H9 (cell line): ENCODE measurements around the gene DISP3. TPM values are rescaled to one million over a fixed set of nuclear protein-coding genes. Genes with fewer than 3 reads are reported as not detected.

Source experiments
- DNase-seq: peaks from one replicate; pipeline ENCODE4 v3.0.0-alpha.2; 2017
- H2AFZ ChIP-seq: one replicate; pipeline ENCODE4 v1.6.1; 2013; ENCODE audit warnings: mild to moderate bottlenecking, low read length, control low read depth, moderate library complexity
- H2AK5ac ChIP-seq: 2 replicates; pipeline ENCODE4 v1.6.1; 2013; ENCODE audit warnings: low read length, control low read depth, mixed read lengths; ENCODE audit not compliant: insufficient read length
- H2BK120ac ChIP-seq: one replicate; pipeline ENCODE4 v1.6.1; 2013; ENCODE audit warnings: low read depth, mild to moderate bottlenecking, low read length, control low read depth, inconsistent platforms; ENCODE audit not compliant: poor library complexity, severe bottlenecking
- H2BK12ac ChIP-seq: 2 replicates; pipeline ENCODE4 v1.6.1; 2013; ENCODE audit warnings: low read length, control low read depth, mixed read lengths, low read depth; ENCODE audit not compliant: insufficient read length
- H2BK15ac ChIP-seq: 2 replicates; pipeline ENCODE4 v1.6.1; 2013; ENCODE audit warnings: low read depth, low read length, control low read depth
- H2BK20ac ChIP-seq: one replicate; pipeline ENCODE4 v1.6.1; 2013; ENCODE audit warnings: low read depth, mild to moderate bottlenecking, low read length, control low read depth, inconsistent platforms; ENCODE audit not compliant: poor library complexity, severe bottlenecking
- H2BK5ac ChIP-seq: 2 replicates; pipeline ENCODE4 v1.6.1; 2013; ENCODE audit warnings: low read length, control low read depth, mixed read lengths; ENCODE audit not compliant: insufficient read length
- H3K14ac ChIP-seq: 2 replicates; pipeline ENCODE4 v1.6.1; 2013; ENCODE audit warnings: low read length, control low read depth; ENCODE audit not compliant: insufficient read depth
- H3K18ac ChIP-seq: 2 replicates; pipeline ENCODE4 v1.6.1; 2013; ENCODE audit warnings: low read depth, mild to moderate bottlenecking, mixed read lengths, low read length, control low read depth; ENCODE audit not compliant: insufficient read length
- H3K23ac ChIP-seq: 2 replicates; pipeline ENCODE4 v1.6.1; 2013; ENCODE audit warnings: low read length, control low read depth, mixed read lengths, low read depth; ENCODE audit not compliant: insufficient read length
- H3K23me2 ChIP-seq: 2 replicates; pipeline ENCODE4 v1.6.1; 2013; ENCODE audit warnings: low read depth, mild to moderate bottlenecking, mixed read lengths, low read length, control low read depth; ENCODE audit not compliant: insufficient read length, poor library complexity, severe bottlenecking
- H3K27ac ChIP-seq: 2 replicates; pipeline ENCODE4 v1.5.1; 2013; ENCODE audit warnings: low read length, control low read depth, mixed read lengths, low read depth; ENCODE audit not compliant: insufficient read length
- H3K27me3 ChIP-seq: 2 replicates; pipeline ENCODE4 v1.6.1; 2013; ENCODE audit warnings: low read length, control low read depth, inconsistent platforms; ENCODE audit not compliant: insufficient read depth
- H3K4ac ChIP-seq: 2 replicates; pipeline ENCODE4 v1.6.1; 2013; ENCODE audit warnings: low read depth, mild to moderate bottlenecking, control low read depth, inconsistent platforms, low read length, moderate library complexity
- H3K4me1 ChIP-seq: 2 replicates; pipeline ENCODE4 v1.6.1; 2013; ENCODE audit warnings: low read length, control low read depth, inconsistent platforms; ENCODE audit not compliant: insufficient read depth
- H3K4me2 ChIP-seq: 2 replicates; pipeline ENCODE4 v1.6.1; 2013; ENCODE audit warnings: low read length, control low read depth, mixed read lengths; ENCODE audit not compliant: insufficient read length, insufficient read depth
- H3K56ac ChIP-seq: 2 replicates; pipeline ENCODE4 v1.6.1; 2013; ENCODE audit warnings: low read depth, mild to moderate bottlenecking, mixed read lengths, low read length, control low read depth; ENCODE audit not compliant: insufficient read length
- H3K79me1 ChIP-seq: 2 replicates; pipeline ENCODE4 v1.6.1; 2013; ENCODE audit warnings: low read depth, mild to moderate bottlenecking, moderate library complexity, low read length, control low read depth, inconsistent platforms; ENCODE audit not compliant: insufficient read depth, poor library complexity, severe bottlenecking
- H3K79me2 ChIP-seq: 2 replicates; pipeline ENCODE4 v1.6.1; 2013; ENCODE audit warnings: low read length, control low read depth, inconsistent platforms; ENCODE audit not compliant: insufficient read depth
- H3K9ac ChIP-seq: 2 replicates; pipeline ENCODE4 v1.6.1; 2013; ENCODE audit warnings: low read length, control low read depth, mixed read lengths; ENCODE audit not compliant: insufficient read length; ENCODE audit errors: extremely low read depth
- H3K9me3 ChIP-seq: one replicate; pipeline ENCODE4 v1.6.1; 2013; ENCODE audit warnings: low read depth, low read length, inconsistent platforms; ENCODE audit not compliant: control insufficient read depth
- H3T11ph ChIP-seq: one replicate; pipeline ENCODE4 v1.6.1; 2013; ENCODE audit warnings: mild to moderate bottlenecking, low read length, control low read depth, inconsistent platforms
- H4K20me1 ChIP-seq: one replicate; pipeline ENCODE4 v1.6.1; 2013; ENCODE audit not compliant: control insufficient read depth, insufficient read length, insufficient read depth
- H4K5ac ChIP-seq: 2 replicates; pipeline ENCODE4 v1.6.1; 2013; ENCODE audit warnings: low read depth, mild to moderate bottlenecking, mixed read lengths, low read length, control low read depth; ENCODE audit not compliant: insufficient read length
- H4K8ac ChIP-seq: replicated peaks from 2 replicates; pipeline ENCODE4 v1.6.1; 2013; ENCODE audit warnings: low read length, control low read depth, mixed read lengths, low read depth; ENCODE audit not compliant: insufficient read length
- H4K91ac ChIP-seq: 2 replicates; pipeline ENCODE4 v1.6.1; 2013; ENCODE audit warnings: low read depth, mild to moderate bottlenecking, moderate library complexity, mixed read lengths, low read length, control low read depth; ENCODE audit not compliant: insufficient read length
- H3K27ac Mint-ChIP-seq, 3 experiments: 2 replicates in 2 of 3; 3 replicates in 1 of 3; pipeline ENCODE4 v1.8.0; 2020 to 2021; ENCODE audit warnings: mixed read lengths in 3 of 3, mild to moderate bottlenecking in 1 of 3, moderate library complexity in 1 of 3
- H3K27me3 Mint-ChIP-seq: 2 replicates; pipeline ENCODE4 v1.8.0; 2021; ENCODE audit warnings: low read depth, mild to moderate bottlenecking, moderate library complexity, mixed read lengths
- H3K36me3 Mint-ChIP-seq, 3 experiments: 2 replicates in 2 of 3; 3 replicates in 1 of 3; pipeline ENCODE4 v1.8.0; 2020 to 2021; ENCODE audit warnings: low read depth in 3 of 3, mixed read lengths in 3 of 3; ENCODE audit not compliant: insufficient read depth in 1 of 3
- H3K4me1 Mint-ChIP-seq, 2 experiments: 2 replicates each; pipeline ENCODE4 v1.8.0; 2020; ENCODE audit warnings: mixed read lengths in 2 of 2
- H3K4me3 Mint-ChIP-seq, 2 experiments: 2 replicates in 1 of 2; 3 replicates in 1 of 2; pipeline ENCODE4 v1.8.0; 2020 to 2021; ENCODE audit warnings: mild to moderate bottlenecking in 2 of 2, mixed read lengths in 2 of 2, moderate library complexity in 1 of 2
- H3K9me3 Mint-ChIP-seq, 2 experiments: 2 replicates in 1 of 2; 3 replicates in 1 of 2; pipeline ENCODE4 v1.8.0; 2020; ENCODE audit warnings: mild to moderate bottlenecking in 2 of 2, mixed read lengths in 2 of 2, moderate library complexity in 1 of 2
- CTCF ChIP-seq: fragments of 200-600 bp; sonication (generic); conservative IDR thresholded peaks from 3 replicates; pipeline ENCODE4 v1.8.0; 2021; ENCODE audit warnings: antibody characterized with exemption, mild to moderate bottlenecking
- WGBS: extraction: QIAGEN DNeasy Blood & Tissue Kit; methylation state at CpG from one replicate; pipeline ENCODE4 v1.1.7; 2013; ENCODE audit warnings: missing lambda C conversion rate, low lambda C conversion rate, mixed read lengths; ENCODE audit not compliant: insufficient read length; ENCODE audit errors: extremely low coverage; 5-methylcytosine and 5-hydroxymethylcytosine counted together
- total RNA-seq: library from RNA; stranded (reverse); gene quantifications from 2 replicates; pipeline ENCODE4 v1.2.1, GENCODE V29; 2021

Gene DISP3
- total RNA-seq, 1 experiment from 2014 or later = 3.5 TPM

GRCh38 chr1:11540773-11541160 lies 61.8 kb downstream of the DISP3 start:
- no peak overlapping the region for H2BK20ac ChIP-seq
- H3K4me1 ChIP-seq = no peaks in the 10 kb centered on the region; the same call in 1 of the 2 replicates
- H4K20me1 ChIP-seq = no peaks in the 10 kb centered on the region
- H3K4me2 ChIP-seq = no peak overlapping the region
- H3K18ac ChIP-seq = no peak overlapping the region
- no peak overlapping the region for H2BK15ac ChIP-seq
- no CpG with 5 or more reads among the region's 12 CpGs for WGBS
- Mint-ChIP-seq H3K9me3 (no peaks in the 10 kb centered on the region), H3K36me3 (no peaks in the 10 kb centered on the region; a peak in 1 of 7 replicates), H3K4me1 (peaks cover 16% of the 10 kb centered on the region in 2 experiments), H3K4me3 (no peak overlapping the region), H3K27ac (no peak overlapping the region), H3K27me3 (peaks cover 13% of the 10 kb centered on the region)
- no peak overlapping the region for H3K14ac ChIP-seq
- H4K8ac ChIP-seq = no peak overlapping the region
- H2BK5ac ChIP-seq = no peak overlapping the region
- no peak overlapping the region for H3K9ac ChIP-seq
- H3K23ac ChIP-seq = no peak overlapping the region
- no peak overlapping the region for H3T11ph ChIP-seq
- no peaks in the 10 kb centered on the region for H3K27me3 ChIP-seq
- H2AK5ac ChIP-seq = no peak overlapping the region
- no peak for DNase-seq
- H2AFZ ChIP-seq = no peak overlapping the region
- H3K56ac ChIP-seq = no peak overlapping the region
- no peaks in the 10 kb centered on the region for H3K79me1 ChIP-seq
- H3K23me2 ChIP-seq = no peaks in the 10 kb centered on the region
- H3K27ac ChIP-seq = no peak overlapping the region
- no peak overlapping the region for H4K5ac ChIP-seq
- TF ChIP-seq CTCF = no peak
- no peak overlapping the region for H3K4ac ChIP-seq
- H4K91ac ChIP-seq = no peak overlapping the region
- H3K79me2 ChIP-seq = no peaks in the 10 kb centered on the region
- no peaks in the 10 kb centered on the region for H3K9me3 ChIP-seq
- no peak overlapping the region for H2BK12ac ChIP-seq
- H2BK120ac ChIP-seq = no peak overlapping the region
